Loucy (cell line): Measurements from ENCODE around the gene LEP.

ENCODE experiments used
- H2AFZ ChIP-seq: fragments of 200-600 bp; sonication (generic); 2 replicates; pipeline ENCODE4 v1.6.0; 2016; ENCODE audit warnings: antibody characterized with exemption, mild to moderate bottlenecking, low read length, moderate library complexity
- H3F3A ChIP-seq: fragments of 200-600 bp; 2 replicates; pipeline ENCODE4 v1.6.0; 2016; ENCODE audit warnings: antibody characterized with exemption, low read depth, mild to moderate bottlenecking
- H3K27me3 ChIP-seq: fragments of 200-600 bp; sonication (generic); 2 replicates; pipeline ENCODE4 v1.6.1; 2014; ENCODE audit warnings: low read length, mild to moderate bottlenecking; ENCODE audit not compliant: insufficient read depth, poor library complexity, severe bottlenecking
- H3K36me3 ChIP-seq: fragments of 200-600 bp; sonication (generic); 2 replicates; pipeline ENCODE4 v1.6.1; 2016; ENCODE audit warnings: low read length; ENCODE audit not compliant: insufficient read depth
- H3K4me1 ChIP-seq: fragments of 200-600 bp; sonication (generic); 2 replicates; pipeline ENCODE4 v1.5.1; 2014; ENCODE audit warnings: low read length, mild to moderate bottlenecking; ENCODE audit not compliant: insufficient read depth, poor library complexity, severe bottlenecking
- H3K4me2 ChIP-seq: fragments of 200-600 bp; sonication (generic); 2 replicates; pipeline ENCODE4 v1.6.0; 2014; ENCODE audit warnings: antibody characterized with exemption, low read length, low read depth, mild to moderate bottlenecking; ENCODE audit not compliant: poor library complexity, severe bottlenecking
- H3K4me3 ChIP-seq: fragments of 200-600 bp; sonication (generic); 2 replicates; pipeline ENCODE4 v1.5.1; 2014; ENCODE audit warnings: low read length, mild to moderate bottlenecking, mixed read lengths; ENCODE audit not compliant: poor library complexity, severe bottlenecking
- H3K79me2 ChIP-seq: fragments of 200-600 bp; sonication (generic); 2 replicates; pipeline ENCODE4 v1.6.1; 2014; ENCODE audit warnings: low read length; ENCODE audit not compliant: insufficient read depth
- H3K9ac ChIP-seq: fragments of 200-600 bp; sonication (generic); 2 replicates; pipeline ENCODE4 v1.6.0; 2014; ENCODE audit warnings: mild to moderate bottlenecking, low read depth, low read length, moderate library complexity; ENCODE audit not compliant: poor library complexity, severe bottlenecking
- H3K9me2 ChIP-seq: fragments of 200-600 bp; sonication (generic); replicated peaks from 2 replicates; pipeline ENCODE4 v1.6.1; 2016; ENCODE audit warnings: low read depth, low read length, mixed read lengths
- H3K9me3 ChIP-seq: fragments of 200-600 bp; sonication (generic); 2 replicates; pipeline ENCODE4 v1.6.1; 2014; ENCODE audit warnings: mild to moderate bottlenecking, antibody characterized with exemption, low read length, low read depth; ENCODE audit not compliant: insufficient read depth
- H4K20me1 ChIP-seq: fragments of 200-600 bp; sonication (generic); 2 replicates; pipeline ENCODE4 v1.6.0; 2014; ENCODE audit warnings: antibody characterized with exemption, low read length, mild to moderate bottlenecking; ENCODE audit not compliant: insufficient read depth, poor library complexity, severe bottlenecking
- CTCF ChIP-seq: fragments of 200-600 bp; sonication (generic); conservative IDR thresholded peaks from 2 replicates; pipeline ENCODE4 v1.5.1; 2014; ENCODE audit warnings: mild to moderate bottlenecking, antibody characterized with exemption, low read length
- EZH2phosphoT487 ChIP-seq: fragments of 200-600 bp; IDR thresholded peaks from 2 replicates; pipeline ENCODE4 v1.6.1; 2018; ENCODE audit warnings: antibody characterized with exemption, mild to moderate bottlenecking, moderate library complexity, borderline replicate concordance

LEP gene

GRCh38 chr7:128299109-128299607 lies 58.1 kb downstream of the LEP start:
- H2AFZ ChIP-seq = no peak overlapping the region
- H3K79me2 ChIP-seq = no peaks in the 10 kb centered on the region
- H3K9me3 ChIP-seq = no peaks in the 10 kb centered on the region
- H3K4me2 ChIP-seq = no peak overlapping the region
- peaks cover under 1% of the 10 kb centered on the region; the same call in 1 of the 2 replicates for H3K36me3 ChIP-seq
- no peaks in the 10 kb centered on the region for H4K20me1 ChIP-seq
- no peaks in the 10 kb centered on the region for H3K27me3 ChIP-seq
- no peaks in the 10 kb centered on the region for H3F3A ChIP-seq
- H3K9me2 ChIP-seq = no peaks in the 10 kb centered on the region
- H3K4me3 ChIP-seq = no peak overlapping the region
- no peak overlapping the region for H3K9ac ChIP-seq
- no peak for TF ChIP-seq EZH2phosphoT487
- no peak for TF ChIP-seq CTCF
- peaks cover 5% of the 10 kb centered on the region for H3K4me1 ChIP-seq

GRCh38 chr7:128302139-128302538 lies 61.1 kb downstream of the LEP start:
- Histone ChIP-seq H4K20me1 (no peaks in the 10 kb centered on the region), H3K27me3 (no peaks in the 10 kb centered on the region), H2AFZ (no peak overlapping the region), H3K4me1 (peaks cover 5% of the 10 kb centered on the region), H3K9me3 (no peaks in the 10 kb centered on the region), H3K79me2 (no peaks in the 10 kb centered on the region), H3K36me3 (peaks cover 26% of the 10 kb centered on the region), H3K4me2 (no peak overlapping the region), H3K9me2 (no peaks in the 10 kb centered on the region), H3K9ac (no peak overlapping the region), H3F3A (no peaks in the 10 kb centered on the region), H3K4me3 (no peak overlapping the region)
- no peak for TF ChIP-seq CTCF
- TF ChIP-seq EZH2phosphoT487 = no peak

- no peak overlapping the region for H3K9ac ChIP-seq
- no peak overlapping the region for H2AFZ ChIP-seq
- no peaks in the 10 kb centered on the region for H3F3A ChIP-seq
- H3K4me2 ChIP-seq = no peak overlapping the region
- no peaks in the 10 kb centered on the region for H4K20me1 ChIP-seq
- H3K9me3 ChIP-seq = no peaks in the 10 kb centered on the region
- no peak overlapping the region for H3K4me3 ChIP-seq
- peaks cover 5% of the 10 kb centered on the region for H3K4me1 ChIP-seq
- H3K36me3 ChIP-seq = peaks cover 34% of the 10 kb centered on the region
- no peaks in the 10 kb centered on the region for H3K9me2 ChIP-seq
- no peaks in the 10 kb centered on the region for H3K79me2 ChIP-seq
- H3K27me3 ChIP-seq = no peaks in the 10 kb centered on the region
- TF ChIP-seq CTCF (no peak), EZH2phosphoT487 (no peak)
Observed at GRCh38 chr7:128303133-128303532, 62.1 kb downstream of the LEP start.
